ENCODE data around the gene CACNA1D.
"Not testable (repeated sequence)": the region's sequence is repeated elsewhere in the genome, so short reads cannot be mapped to it uniquely, and the experiment has no call there.

CACNA1D gene

DNA sequence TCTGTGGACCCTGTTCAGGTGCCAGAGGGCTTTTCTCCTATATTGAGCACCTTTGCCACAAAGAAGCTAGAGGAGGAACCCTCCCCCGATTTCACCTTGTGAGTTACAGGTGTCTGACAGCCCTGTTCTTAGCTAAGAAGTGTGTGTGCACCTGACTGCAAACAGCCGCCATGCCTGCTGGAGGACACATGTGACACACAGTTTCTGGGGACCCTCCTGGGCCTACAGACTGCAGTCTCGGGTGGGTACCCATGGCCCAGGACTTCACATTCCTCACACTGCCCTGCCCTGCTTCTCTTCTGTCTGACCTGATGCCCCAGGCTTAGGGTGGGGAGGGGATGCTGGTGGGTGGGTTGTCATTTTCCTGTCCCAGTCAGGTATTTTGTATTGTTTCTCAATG lies 140.6 kb downstream of the CACNA1D start:
- TF ChIP-seq CTCF (IDR thresholded peaks at IDR 0.05; ENCODE audit: low read depth, low read length, missing control alignments), result no peak
- DNase-seq (ENCODE audit: extremely low read depth, low read depth), result no peak
- H3K4me3 ChIP-seq (replicated peaks; ENCODE audit: low read depth, low read length), result no peak overlapping the region

GRCh38 chr3:53638806-53639205 lies 144.4 kb downstream of the CACNA1D start:
- DNase-seq (ENCODE audit: extremely low read depth, low read depth); H3K4me3 ChIP-seq (replicated peaks; ENCODE audit: low read depth, low read length): not testable (repeated sequence)

DNA sequence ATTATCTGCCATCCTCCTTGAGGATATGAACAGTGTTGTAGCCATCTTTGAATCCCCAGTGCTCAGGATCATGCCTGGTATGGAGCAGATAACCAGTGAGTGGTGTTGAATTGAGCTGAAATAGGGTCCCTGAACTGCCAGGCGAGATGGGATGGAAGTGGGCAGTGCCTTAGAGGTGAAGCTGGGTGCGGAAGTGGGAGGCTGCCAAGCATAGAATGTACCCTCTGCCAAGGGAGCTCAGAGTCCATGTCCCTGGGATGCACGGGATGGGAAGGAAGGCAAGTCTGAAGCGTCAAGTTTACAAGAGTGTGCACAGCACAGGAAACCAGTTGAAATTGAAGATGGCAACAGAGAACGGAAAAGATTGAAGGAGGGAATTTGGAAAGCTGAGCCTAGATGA lies 147.0 kb downstream of the CACNA1D start:
- H3K4me3 ChIP-seq (replicated peaks; ENCODE audit: low read depth, low read length), result no peak overlapping the region
- DNase-seq (ENCODE audit: extremely low read depth, low read depth), result no peak
- no peak for TF ChIP-seq CTCF (IDR thresholded peaks at IDR 0.05; ENCODE audit: low read depth, low read length, missing control alignments)

- no peak for TF ChIP-seq CTCF (IDR thresholded peaks at IDR 0.05; ENCODE audit: low read depth, low read length, missing control alignments)
- DNase-seq (ENCODE audit: extremely low read depth, low read depth), result no peak
- no peak overlapping the region for H3K4me3 ChIP-seq (replicated peaks; ENCODE audit: low read depth, low read length)
Measured at GRCh38 chr3:53642211-53642610, 147.8 kb downstream of the CACNA1D start.

DNA sequence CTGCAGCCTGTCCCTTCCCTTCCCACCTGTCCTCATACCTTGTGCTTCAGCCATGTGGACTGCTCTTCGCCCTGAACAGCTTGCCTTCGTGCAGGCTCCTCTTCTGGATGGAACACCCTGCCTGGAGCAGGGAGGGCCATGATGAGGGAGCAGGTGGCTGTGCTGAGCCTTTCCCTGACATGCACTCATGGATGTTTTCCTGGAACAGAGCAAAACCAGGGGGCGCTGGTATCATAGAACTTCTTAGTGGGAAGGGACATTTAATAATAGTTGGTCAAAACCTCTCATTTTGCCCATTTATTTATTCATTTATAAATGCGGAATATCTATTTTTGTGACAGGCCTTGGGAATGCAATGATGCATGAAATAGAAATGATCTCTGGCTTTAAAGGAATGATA lies 149.3 kb downstream of the CACNA1D start:
- no peak for TF ChIP-seq CTCF (IDR thresholded peaks at IDR 0.05; ENCODE audit: low read depth, low read length, missing control alignments)
- H3K4me3 ChIP-seq (replicated peaks; ENCODE audit: low read depth, low read length), result no peak overlapping the region
- DNase-seq (ENCODE audit: extremely low read depth, low read depth), result no peak

- no peak for TF ChIP-seq CTCF (IDR thresholded peaks at IDR 0.05; ENCODE audit: low read depth, low read length, missing control alignments)
- no peak overlapping the region for H3K4me3 ChIP-seq (replicated peaks; ENCODE audit: low read depth, low read length)
- DNase-seq (ENCODE audit: extremely low read depth, low read depth), result no peak
Measured at GRCh38 chr3:53645754-53646153, 151.3 kb downstream of the CACNA1D start.

- TF ChIP-seq CTCF (IDR thresholded peaks at IDR 0.05; ENCODE audit: low read depth, low read length, missing control alignments), result no peak
- no peak for DNase-seq (ENCODE audit: extremely low read depth, low read depth)
- H3K4me3 ChIP-seq (replicated peaks; ENCODE audit: low read depth, low read length), result no peak overlapping the region
Measured at GRCh38 chr3:53646723-53647122, 152.3 kb downstream of the CACNA1D start.
